Measurements from ENCODE around the gene SYT1. TPM values are rescaled to one million over a fixed set of nuclear protein-coding genes. Genes with fewer than 3 reads are reported as not detected.

The SYT1 gene
- total RNA-seq, 1 experiment from 2014 or later = 15.8 TPM

DNA sequence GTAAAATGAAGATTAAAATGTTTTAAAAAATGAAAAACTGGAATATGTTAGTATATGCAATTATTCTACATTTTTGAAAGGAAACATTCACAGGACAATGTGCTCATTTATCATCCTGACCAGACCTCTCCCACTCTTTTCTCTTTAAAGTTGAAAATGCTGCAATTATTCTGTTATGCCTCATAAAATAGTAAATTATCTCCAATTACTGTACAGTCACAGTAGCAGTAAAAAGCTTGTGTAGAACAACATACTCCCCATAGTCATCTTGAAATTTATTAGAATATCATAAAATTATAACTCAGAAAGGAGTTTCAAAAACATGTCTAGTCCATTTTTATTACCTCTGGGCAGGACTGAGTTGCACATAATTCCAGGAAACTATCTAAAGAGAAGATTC is 250.3 kb downstream of the SYT1 start:
- Histone ChIP-seq H2BK120ac (ENCODE audit: low read depth, low read length, poor library complexity, severe bottlenecking) (no peak overlapping the region), H2BK5ac (ENCODE audit: insufficient read length, low read length) (no peak overlapping the region), H2BK15ac (ENCODE audit: low read depth, low read length) (no peak overlapping the region), H3K79me1 (ENCODE audit: insufficient read depth, low read depth, low read length, poor library complexity, severe bottlenecking) (no peaks in the 10 kb centered on the region), H3K9me3 (ENCODE audit: control insufficient read depth, low read depth, low read length) (no peaks in the 10 kb centered on the region), H4K5ac (ENCODE audit: insufficient read length, low read depth, low read length) (no peak overlapping the region), H4K20me1 (ENCODE audit: control insufficient read depth, insufficient read depth, insufficient read length) (no peaks in the 10 kb centered on the region), H3K56ac (ENCODE audit: insufficient read length, low read depth, low read length) (no peak overlapping the region), H3K27ac (ENCODE audit: insufficient read length, low read depth, low read length) (no peak overlapping the region), H3K23me2 (ENCODE audit: insufficient read length, low read depth, low read length, poor library complexity, severe bottlenecking) (no peaks in the 10 kb centered on the region), H3T11ph (ENCODE audit: low read length) (no peak overlapping the region), H3K18ac (ENCODE audit: insufficient read length, low read depth, low read length) (no peak overlapping the region), H2AFZ (ENCODE audit: low read length) (no peak overlapping the region), H4K91ac (ENCODE audit: insufficient read length, low read depth, low read length) (no peak overlapping the region), H2BK20ac (ENCODE audit: low read depth, low read length, poor library complexity, severe bottlenecking) (no peak overlapping the region), H3K14ac (ENCODE audit: insufficient read depth, low read length) (no peak overlapping the region), H4K8ac (replicated peaks; ENCODE audit: insufficient read length, low read depth, low read length) (no peak overlapping the region), H3K4ac (ENCODE audit: low read depth, low read length) (no peak overlapping the region), H3K23ac (ENCODE audit: insufficient read length, low read depth, low read length) (no peak overlapping the region), H3K27me3 (ENCODE audit: insufficient read depth, low read length) (no peaks in the 10 kb centered on the region), H3K9ac (ENCODE audit: extremely low read depth, insufficient read length, low read length) (no peak overlapping the region), H2BK12ac (ENCODE audit: insufficient read length, low read depth, low read length) (no peak overlapping the region), H3K79me2 (ENCODE audit: insufficient read depth, low read length) (no peaks in the 10 kb centered on the region), H2AK5ac (ENCODE audit: insufficient read length, low read length) (no peak overlapping the region), H3K4me2 (ENCODE audit: insufficient read depth, insufficient read length, low read length) (no peak overlapping the region), H3K4me1 (ENCODE audit: insufficient read depth, low read length) (peaks cover 3% of the 10 kb centered on the region; the same call in 1 of the 2 replicates)
- H3K27me3 Mint-ChIP-seq (ENCODE audit: low read depth) = no peaks in the 10 kb centered on the region
- H3K27ac Mint-ChIP-seq = no peak overlapping the region
- no peak for DNase-seq
- H3K36me3 Mint-ChIP-seq (ENCODE audit: insufficient read depth in 1 of 3, low read depth in 3 of 3) = no peaks in the 10 kb centered on the region
- H3K4me3 Mint-ChIP-seq = no peak overlapping the region
- peaks cover 12 to 25% of the 10 kb centered on the region in 2 experiments for H3K4me1 Mint-ChIP-seq
- TF ChIP-seq, protein P1, sequence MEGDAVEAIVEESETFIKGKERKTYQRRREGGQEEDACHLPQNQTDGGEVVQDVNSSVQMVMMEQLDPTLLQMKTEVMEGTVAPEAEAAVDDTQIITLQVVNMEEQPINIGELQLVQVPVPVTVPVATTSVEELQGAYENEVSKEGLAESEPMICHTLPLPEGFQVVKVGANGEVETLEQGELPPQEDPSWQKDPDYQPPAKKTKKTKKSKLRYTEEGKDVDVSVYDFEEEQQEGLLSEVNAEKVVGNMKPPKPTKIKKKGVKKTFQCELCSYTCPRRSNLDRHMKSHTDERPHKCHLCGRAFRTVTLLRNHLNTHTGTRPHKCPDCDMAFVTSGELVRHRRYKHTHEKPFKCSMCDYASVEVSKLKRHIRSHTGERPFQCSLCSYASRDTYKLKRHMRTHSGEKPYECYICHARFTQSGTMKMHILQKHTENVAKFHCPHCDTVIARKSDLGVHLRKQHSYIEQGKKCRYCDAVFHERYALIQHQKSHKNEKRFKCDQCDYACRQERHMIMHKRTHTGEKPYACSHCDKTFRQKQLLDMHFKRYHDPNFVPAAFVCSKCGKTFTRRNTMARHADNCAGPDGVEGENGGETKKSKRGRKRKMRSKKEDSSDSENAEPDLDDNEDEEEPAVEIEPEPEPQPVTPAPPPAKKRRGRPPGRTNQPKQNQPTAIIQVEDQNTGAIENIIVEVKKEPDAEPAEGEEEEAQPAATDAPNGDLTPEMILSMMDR (conservative IDR thresholded peaks at IDR 0.05) = no peak
- no peaks in the 10 kb centered on the region for H3K9me3 Mint-ChIP-seq

All from H9 (cell line).